MM.1S (cell line): Measurements from ENCODE around the gene SAFB.

ENCODE experiments used
- DNase-seq: peaks from one replicate; pipeline ENCODE4 v3.0.0-alpha.2; 2015
- H2AFZ ChIP-seq: fragments of 300-600 bp; sonication (generic); 2 replicates; pipeline ENCODE4 v1.6.0; 2016; ENCODE audit warnings: antibody characterized with exemption, low read length
- H3F3A ChIP-seq: fragments of 300-600 bp; sonication (generic); 2 replicates; pipeline ENCODE4 v1.6.1; 2016; ENCODE audit warnings: mild to moderate bottlenecking, antibody characterized with exemption, low read length, moderate library complexity, mixed read lengths; ENCODE audit not compliant: insufficient read depth
- H3K27ac ChIP-seq: fragments of 300-600 bp; sonication (generic); 2 replicates; pipeline ENCODE4 v1.5.1; 2016; ENCODE audit warnings: mild to moderate bottlenecking, low read length
- H3K27me3 ChIP-seq: fragments of 300-600 bp; sonication (generic); replicated peaks from 2 replicates; pipeline ENCODE4 v1.6.0; 2016; ENCODE audit warnings: low read length; ENCODE audit not compliant: insufficient read depth
- H3K36me3 ChIP-seq: fragments of 300-600 bp; sonication (generic); replicated peaks from 2 replicates; pipeline ENCODE4 v1.6.1; 2016; ENCODE audit warnings: mild to moderate bottlenecking, low read length, mixed read lengths; ENCODE audit not compliant: insufficient read depth
- H3K4me1 ChIP-seq: fragments of 300-600 bp; sonication (generic); 2 replicates; pipeline ENCODE4 v1.6.1; 2016; ENCODE audit warnings: low read length, mixed read lengths
- H3K4me2 ChIP-seq: fragments of 300-600 bp; sonication (generic); 2 replicates; pipeline ENCODE4 v1.6.0; 2016; ENCODE audit warnings: low read depth, low read length
- H3K4me3 ChIP-seq: fragments of 300-600 bp; sonication (generic); 2 replicates; pipeline ENCODE4 v1.5.1; 2016; ENCODE audit warnings: low read length, mixed read lengths
- H3K79me2 ChIP-seq: fragments of 300-600 bp; sonication (generic); 2 replicates; pipeline ENCODE4 v1.6.1; 2016; ENCODE audit warnings: mixed run types, low read length, mixed read lengths
- H3K9ac ChIP-seq: fragments of 300-600 bp; sonication (generic); 2 replicates; pipeline ENCODE4 v1.6.1; 2016; ENCODE audit warnings: low read length, mixed read lengths
- H3K9me2 ChIP-seq: fragments of 300-600 bp; sonication (generic); replicated peaks from 2 replicates; pipeline ENCODE4 v1.6.1; 2016; ENCODE audit warnings: mild to moderate bottlenecking, low read length, mixed read lengths; ENCODE audit not compliant: insufficient read depth
- H3K9me3 ChIP-seq: fragments of 300-600 bp; sonication (generic); replicated peaks from 2 replicates; pipeline ENCODE4 v1.6.1; 2016; ENCODE audit warnings: mild to moderate bottlenecking, low read length, mixed read lengths; ENCODE audit not compliant: insufficient read depth
- H4K20me1 ChIP-seq: fragments of 300-600 bp; sonication (generic); 2 replicates; pipeline ENCODE4 v1.6.1; 2016; ENCODE audit warnings: mild to moderate bottlenecking, low read length, moderate library complexity, mixed read lengths; ENCODE audit not compliant: insufficient read depth
- CTCF ChIP-seq: fragments of 300-600 bp; sonication (generic); IDR thresholded peaks from 2 replicates; pipeline ENCODE4 v1.5.1; 2016; ENCODE audit warnings: antibody characterized with exemption, low read length, mixed read lengths
- EZH2 ChIP-seq: fragments of 300-600 bp; sonication (generic); optimal IDR thresholded peaks from 2 replicates; pipeline ENCODE3; 2017; ENCODE audit warnings: low read depth, mild to moderate bottlenecking, antibody characterized with exemption, low read length, mixed read lengths
- EZH2phosphoT487 ChIP-seq: fragments of 300-600 bp; sonication (generic); IDR thresholded peaks from 2 replicates; pipeline ENCODE4 v1.6.1; 2018; ENCODE audit warnings: antibody characterized with exemption, low read length

SAFB gene

GRCh38 chr19:5627395-5627904, 4.6 kb downstream of the SAFB start:
- TF ChIP-seq CTCF (no peak), EZH2phosphoT487 (no peak), EZH2 (no peak)
- H3K9ac ChIP-seq = no peak overlapping the region
- H3K36me3 ChIP-seq = peaks cover 34% of the 10 kb centered on the region

GRCh38 chr19:5628461-5628860, 5.6 kb downstream of the SAFB start:
- H3F3A ChIP-seq = peaks cover 26% of the 10 kb centered on the region
- peaks cover 86% of the 10 kb centered on the region for H4K20me1 ChIP-seq
- H3K9me3 ChIP-seq = no peaks in the 10 kb centered on the region
- peaks cover 100% of the 10 kb centered on the region for H3K79me2 ChIP-seq
- H3K9ac ChIP-seq = no peak overlapping the region
- peaks cover 35% of the 10 kb centered on the region for H3K36me3 ChIP-seq
- no peak overlapping the region for H2AFZ ChIP-seq
- H3K27ac ChIP-seq = no peak overlapping the region
- peaks cover 46% of the 10 kb centered on the region for H3K4me1 ChIP-seq
- peak; percentile 76 for DNase-seq
- H3K27me3 ChIP-seq = no peaks in the 10 kb centered on the region
- no peak for TF ChIP-seq EZH2phosphoT487
- TF ChIP-seq CTCF = no peak
- TF ChIP-seq EZH2 = no peak
- no peaks in the 10 kb centered on the region for H3K9me2 ChIP-seq
- no peak overlapping the region for H3K4me3 ChIP-seq
- H3K4me2 ChIP-seq = no peak overlapping the region; the same call in 1 of the 2 replicates

More at GRCh38 chr19:5627395-5627904, 4.6 kb downstream of the SAFB start:
- DNase-seq = no peak
- H2AFZ ChIP-seq = no peak overlapping the region
- no peaks in the 10 kb centered on the region for H3K9me2 ChIP-seq
- H3K4me1 ChIP-seq = peaks cover 46% of the 10 kb centered on the region
- H3K79me2 ChIP-seq = peaks cover 98% of the 10 kb centered on the region
- H3K4me2 ChIP-seq = no peak overlapping the region
- H3K27me3 ChIP-seq = no peaks in the 10 kb centered on the region
- H3K9me3 ChIP-seq = no peaks in the 10 kb centered on the region
- no peak overlapping the region for H3K27ac ChIP-seq
- H3F3A ChIP-seq = peaks cover 28% of the 10 kb centered on the region
- no peak overlapping the region for H3K4me3 ChIP-seq
- H4K20me1 ChIP-seq = peaks cover 77% of the 10 kb centered on the region

GRCh38 chr19:5628919-5629481, 6.1 kb downstream of the SAFB start:
- no peak for DNase-seq
- Histone ChIP-seq H3K27ac (no peak overlapping the region), H3K9ac (no peak overlapping the region), H3K27me3 (no peaks in the 10 kb centered on the region), H3F3A (peaks cover 26% of the 10 kb centered on the region), H4K20me1 (peaks cover 88% of the 10 kb centered on the region), H2AFZ (no peak overlapping the region), H3K4me2 (no peak overlapping the region; the same call in 1 of the 2 replicates), H3K9me3 (no peaks in the 10 kb centered on the region), H3K4me1 (peaks cover 46% of the 10 kb centered on the region), H3K4me3 (no peak overlapping the region), H3K36me3 (peaks cover 35% of the 10 kb centered on the region), H3K79me2 (peaks cover 100% of the 10 kb centered on the region), H3K9me2 (no peaks in the 10 kb centered on the region)
- TF ChIP-seq CTCF (no peak), EZH2 (no peak), EZH2phosphoT487 (no peak)
